SK-N-MC (cell line): ENCODE results near the gene TMEM119.
A peak's percentile ranks its signal among the peaks of the same experiment; 100 is the strongest.
"Not testable (repeated sequence)": the region's sequence is repeated elsewhere in the genome, so short reads cannot be mapped to it uniquely, and the experiment has no call there.

Experiments
- DNase-seq: peaks from one replicate; pipeline ENCODE4 v3.0.0-alpha.2; 2011; ENCODE audit warnings: low read depth, low spot score
- H3K27ac ChIP-seq: fragments of 200-600 bp; sonication (generic); 2 replicates; pipeline ENCODE4 v1.5.1; 2016; ENCODE audit warnings: mixed run types
- H3K36me3 ChIP-seq: fragments of 200-600 bp; sonication (generic); 2 replicates; pipeline ENCODE4 v1.6.1; 2017; ENCODE audit warnings: antibody characterized with exemption, low read length, mixed read lengths; ENCODE audit not compliant: insufficient read depth
- H3K4me3 ChIP-seq: fragments of 200-600 bp; sonication (generic); 2 replicates; pipeline ENCODE4 v1.5.1; 2016
- H3K9ac ChIP-seq: fragments of 200-600 bp; sonication (generic); 2 replicates; pipeline ENCODE4 v1.8.0; 2017; ENCODE audit warnings: mixed run types, mixed read lengths; ENCODE audit not compliant: insufficient read length
- H3K9me3 ChIP-seq: fragments of 200-600 bp; sonication (generic); 2 replicates; pipeline ENCODE4 v1.6.1; 2017; ENCODE audit warnings: low read depth, mild to moderate bottlenecking, antibody characterized with exemption, low read length, moderate library complexity, mixed read lengths
- EZH2 ChIP-seq: fragments of 200-600 bp; sonication (generic); IDR thresholded peaks from one replicate; pipeline ENCODE4 v1.6.1; 2017; ENCODE audit warnings: antibody characterized with exemption
- FOXP2 ChIP-seq: optimal IDR thresholded peaks from 2 replicates; pipeline ENCODE3; 2011; ENCODE audit warnings: mild to moderate bottlenecking, moderate library complexity; ENCODE audit not compliant: insufficient read depth; ENCODE audit errors: extremely low read length, control extremely low read depth
- POLR2AphosphoS5 ChIP-seq: IDR thresholded peaks from 2 replicates; pipeline ENCODE4 v1.6.1; 2012; ENCODE audit warnings: mild to moderate bottlenecking, low read depth, low read length, borderline replicate concordance

The TMEM119 gene

GRCh38 chr12:108635997-108636808 is 38.3 kb upstream of the TMEM119 start:
- no peaks in the 10 kb centered on the region for H3K9me3 ChIP-seq
- H3K36me3 ChIP-seq = no peaks in the 10 kb centered on the region
- peak overlapping the region; percentile 56 for H3K27ac ChIP-seq
- H3K4me3 ChIP-seq = no peak overlapping the region
- H3K9ac ChIP-seq = peak overlapping the region; percentile 22
- no peak for DNase-seq
- TF ChIP-seq FOXP2 (no peak), EZH2 (no peak), POLR2AphosphoS5 (no peak)

GRCh38 chr12:108635201-108635996 is 37.5 kb upstream of the TMEM119 start:
- H3K9ac ChIP-seq = no peak overlapping the region
- H3K27ac ChIP-seq = 0 out of 2 replicates have a peak overlapping the region, but pooled peaks have one; percentile 27
- TF ChIP-seq POLR2AphosphoS5 = no peak
- no peak for TF ChIP-seq FOXP2
- no peak for TF ChIP-seq EZH2
- H3K4me3 ChIP-seq = no peak overlapping the region
- no peak for DNase-seq
- H3K9me3 ChIP-seq = no peaks in the 10 kb centered on the region
- H3K36me3 ChIP-seq = no peaks in the 10 kb centered on the region

GRCh38 chr12:108634341-108634751 is 36.5 kb upstream of the TMEM119 start:
- Histone ChIP-seq H3K9ac (no peak overlapping the region), H3K36me3 (no peaks in the 10 kb centered on the region), H3K27ac (no peak overlapping the region), H3K9me3 (no peaks in the 10 kb centered on the region), H3K4me3 (no peak overlapping the region)
- no peak for DNase-seq
- TF ChIP-seq POLR2AphosphoS5 = no peak
- TF ChIP-seq FOXP2 = no peak
- TF ChIP-seq EZH2 = no peak

- Histone ChIP-seq H3K27ac (no peak within 1 kb of the TSS), H3K4me3 (no peak within 1 kb of the TSS), H3K9ac (peak within 1 kb of the TSS; percentile 20), H3K36me3 (no peaks in the 10 kb centered on the region), H3K9me3 (no peaks in the 10 kb centered on the region)
- DNase-seq = no peak
- TF ChIP-seq EZH2 = no peak
- no peak for TF ChIP-seq FOXP2
- no peak for TF ChIP-seq POLR2AphosphoS5
Observed at GRCh38 chr12:108633534-108634248, 35.8 kb upstream of the TMEM119 start, which contains the start of gene SELPLG. SELPLG (minus strand) TSS chr12:108633894; CDS start chr12:108624307, 9,587 bp downstream.

- H3K27ac ChIP-seq = no peak overlapping the region
- DNase-seq = no peak
- H3K36me3 ChIP-seq = no peaks in the 10 kb centered on the region
- peak overlapping the region; percentile 20 for H3K9ac ChIP-seq
- TF ChIP-seq POLR2AphosphoS5 (no peak), EZH2 (no peak), FOXP2 (no peak)
- H3K4me3 ChIP-seq = no peak overlapping the region
- H3K9me3 ChIP-seq = no peaks in the 10 kb centered on the region
Observed at GRCh38 chr12:108633081-108633533, 35.2 kb upstream of the TMEM119 start.

- H3K9ac ChIP-seq, H3K27ac ChIP-seq, H3K4me3 ChIP-seq, H3K36me3 ChIP-seq, DNase-seq, H3K9me3 ChIP-seq: not testable (repeated sequence)
Observed at GRCh38 chr12:108631261-108631660, 33.4 kb upstream of the TMEM119 start.

GRCh38 chr12:108630481-108631207 is 32.8 kb upstream of the TMEM119 start:
- Histone ChIP-seq H3K9ac (no peak overlapping the region), H3K36me3 (no peaks in the 10 kb centered on the region), H3K4me3 (no peak overlapping the region), H3K9me3 (no peaks in the 10 kb centered on the region), H3K27ac (peak overlapping the region; percentile 47; the same call in 1 of the 2 replicates)
- TF ChIP-seq POLR2AphosphoS5 (no peak), FOXP2 (no peak), EZH2 (no peak)
- DNase-seq = peak; percentile 45
